ENCODE measurements around the gene PRDX5.

PRDX5 gene

GRCh38 chr11:64357446-64357845 lies 39.5 kb downstream of the PRDX5 start:
- TF ChIP-seq ESRRG (CRISPR knock-in tag; IDR thresholded peaks at IDR 0.05) (no peak), SNAI2 (CRISPR knock-in tag; IDR thresholded peaks at IDR 0.05) (no peak), ZNF70 (CRISPR knock-in tag; IDR thresholded peaks at IDR 0.05) (no peak), RARB (CRISPR knock-in tag; IDR thresholded peaks at IDR 0.05) (no peak), BACH2 (CRISPR knock-in tag; IDR thresholded peaks at IDR 0.05; ENCODE audit: borderline replicate concordance) (no peak), PPARA (CRISPR knock-in tag; IDR thresholded peaks at IDR 0.05; ENCODE audit: borderline replicate concordance) (no peak), ZFP30 (CRISPR knock-in tag; IDR thresholded peaks at IDR 0.05) (no peak)
- TF ChIP-seq, protein P1, sequence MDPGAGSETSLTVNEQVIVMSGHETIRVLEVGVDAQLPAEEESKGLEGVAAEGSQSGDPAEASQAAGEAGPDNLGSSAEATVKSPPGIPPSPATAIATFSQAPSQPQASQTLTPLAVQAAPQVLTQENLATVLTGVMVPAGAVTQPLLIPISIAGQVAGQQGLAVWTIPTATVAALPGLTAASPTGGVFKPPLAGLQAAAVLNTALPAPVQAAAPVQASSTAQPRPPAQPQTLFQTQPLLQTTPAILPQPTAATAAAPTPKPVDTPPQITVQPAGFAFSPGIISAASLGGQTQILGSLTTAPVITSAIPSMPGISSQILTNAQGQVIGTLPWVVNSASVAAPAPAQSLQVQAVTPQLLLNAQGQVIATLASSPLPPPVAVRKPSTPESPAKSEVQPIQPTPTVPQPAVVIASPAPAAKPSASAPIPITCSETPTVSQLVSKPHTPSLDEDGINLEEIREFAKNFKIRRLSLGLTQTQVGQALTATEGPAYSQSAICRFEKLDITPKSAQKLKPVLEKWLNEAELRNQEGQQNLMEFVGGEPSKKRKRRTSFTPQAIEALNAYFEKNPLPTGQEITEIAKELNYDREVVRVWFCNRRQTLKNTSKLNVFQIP (CRISPR knock-in tag; IDR thresholded peaks at IDR 0.05; ENCODE audit: borderline replicate concordance, low read depth) = no peak
- no peak for ATAC-seq

- TF ChIP-seq SNAI2 (CRISPR knock-in tag; IDR thresholded peaks at IDR 0.05) = no peak
- no peak for TF ChIP-seq TCF4 (CRISPR knock-in tag; IDR thresholded peaks at IDR 0.05; ENCODE audit: borderline replicate concordance)
- TF ChIP-seq ESRRG (CRISPR knock-in tag; IDR thresholded peaks at IDR 0.05) = no peak
- TF ChIP-seq ZFP30 (CRISPR knock-in tag; IDR thresholded peaks at IDR 0.05) = no peak
- TF ChIP-seq ZNF70 (CRISPR knock-in tag; IDR thresholded peaks at IDR 0.05) = no peak
- TF ChIP-seq BACH2 (CRISPR knock-in tag; IDR thresholded peaks at IDR 0.05; ENCODE audit: borderline replicate concordance) = no peak
- TF ChIP-seq RARB (CRISPR knock-in tag; IDR thresholded peaks at IDR 0.05) = no peak
- TF ChIP-seq ZNF8 (CRISPR knock-in tag; IDR thresholded peaks at IDR 0.05) = no peak
- TF ChIP-seq GLIS3 (CRISPR knock-in tag; IDR thresholded peaks at IDR 0.05) = no peak
- TF ChIP-seq ZNF565 (CRISPR knock-in tag; conservative IDR thresholded peaks at IDR 0.05; ENCODE audit: low read depth) = no peak
- TF ChIP-seq, protein P2, sequence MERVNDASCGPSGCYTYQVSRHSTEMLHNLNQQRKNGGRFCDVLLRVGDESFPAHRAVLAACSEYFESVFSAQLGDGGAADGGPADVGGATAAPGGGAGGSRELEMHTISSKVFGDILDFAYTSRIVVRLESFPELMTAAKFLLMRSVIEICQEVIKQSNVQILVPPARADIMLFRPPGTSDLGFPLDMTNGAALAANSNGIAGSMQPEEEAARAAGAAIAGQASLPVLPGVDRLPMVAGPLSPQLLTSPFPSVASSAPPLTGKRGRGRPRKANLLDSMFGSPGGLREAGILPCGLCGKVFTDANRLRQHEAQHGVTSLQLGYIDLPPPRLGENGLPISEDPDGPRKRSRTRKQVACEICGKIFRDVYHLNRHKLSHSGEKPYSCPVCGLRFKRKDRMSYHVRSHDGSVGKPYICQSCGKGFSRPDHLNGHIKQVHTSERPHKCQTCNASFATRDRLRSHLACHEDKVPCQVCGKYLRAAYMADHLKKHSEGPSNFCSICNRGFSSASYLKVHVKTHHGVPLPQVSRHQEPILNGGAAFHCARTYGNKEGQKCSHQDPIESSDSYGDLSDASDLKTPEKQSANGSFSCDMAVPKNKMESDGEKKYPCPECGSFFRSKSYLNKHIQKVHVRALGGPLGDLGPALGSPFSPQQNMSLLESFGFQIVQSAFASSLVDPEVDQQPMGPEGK (CRISPR knock-in tag; IDR thresholded peaks at IDR 0.05; ENCODE audit: borderline replicate concordance) = no peak
- TF ChIP-seq PPARA (CRISPR knock-in tag; IDR thresholded peaks at IDR 0.05; ENCODE audit: borderline replicate concordance) = no peak
- ATAC-seq = peak; percentile 21
These were observed 40.1 kb downstream of the PRDX5 start for GRCh38 chr11:64357904-64358535.

- TF ChIP-seq ZFP3 (CRISPR knock-in tag; IDR thresholded peaks at IDR 0.05) (no peak), ZC3H10 (CRISPR knock-in tag; IDR thresholded peaks at IDR 0.05) (no peak), OSR1 (CRISPR knock-in tag; IDR thresholded peaks at IDR 0.05) (no peak), RARB (CRISPR knock-in tag; IDR thresholded peaks at IDR 0.05) (no peak), ESRRG (CRISPR knock-in tag; IDR thresholded peaks at IDR 0.05) (no peak), CSRNP3 (CRISPR knock-in tag; IDR thresholded peaks at IDR 0.05) (no peak), GLIS3 (CRISPR knock-in tag; IDR thresholded peaks at IDR 0.05) (no peak), SNAI2 (CRISPR knock-in tag; IDR thresholded peaks at IDR 0.05) (no peak), BACH2 (CRISPR knock-in tag; IDR thresholded peaks at IDR 0.05; ENCODE audit: borderline replicate concordance) (no peak), ZNF565 (CRISPR knock-in tag; conservative IDR thresholded peaks at IDR 0.05; ENCODE audit: low read depth) (no peak), ZNF70 (CRISPR knock-in tag; IDR thresholded peaks at IDR 0.05) (no peak), ARNTL (CRISPR knock-in tag; IDR thresholded peaks at IDR 0.05; ENCODE audit: borderline replicate concordance, low read depth) (no peak), TCF4 (CRISPR knock-in tag; IDR thresholded peaks at IDR 0.05; ENCODE audit: borderline replicate concordance) (no peak), ZNF8 (CRISPR knock-in tag; IDR thresholded peaks at IDR 0.05) (no peak), CSDC2 (CRISPR knock-in tag; IDR thresholded peaks at IDR 0.05) (no peak), TOX (CRISPR knock-in tag; IDR thresholded peaks at IDR 0.05; ENCODE audit: borderline replicate concordance) (no peak)
- TF ChIP-seq, protein P1 (CRISPR knock-in tag; IDR thresholded peaks at IDR 0.05; ENCODE audit: borderline replicate concordance, low read depth) = no peak
- TF ChIP-seq, protein P3, sequence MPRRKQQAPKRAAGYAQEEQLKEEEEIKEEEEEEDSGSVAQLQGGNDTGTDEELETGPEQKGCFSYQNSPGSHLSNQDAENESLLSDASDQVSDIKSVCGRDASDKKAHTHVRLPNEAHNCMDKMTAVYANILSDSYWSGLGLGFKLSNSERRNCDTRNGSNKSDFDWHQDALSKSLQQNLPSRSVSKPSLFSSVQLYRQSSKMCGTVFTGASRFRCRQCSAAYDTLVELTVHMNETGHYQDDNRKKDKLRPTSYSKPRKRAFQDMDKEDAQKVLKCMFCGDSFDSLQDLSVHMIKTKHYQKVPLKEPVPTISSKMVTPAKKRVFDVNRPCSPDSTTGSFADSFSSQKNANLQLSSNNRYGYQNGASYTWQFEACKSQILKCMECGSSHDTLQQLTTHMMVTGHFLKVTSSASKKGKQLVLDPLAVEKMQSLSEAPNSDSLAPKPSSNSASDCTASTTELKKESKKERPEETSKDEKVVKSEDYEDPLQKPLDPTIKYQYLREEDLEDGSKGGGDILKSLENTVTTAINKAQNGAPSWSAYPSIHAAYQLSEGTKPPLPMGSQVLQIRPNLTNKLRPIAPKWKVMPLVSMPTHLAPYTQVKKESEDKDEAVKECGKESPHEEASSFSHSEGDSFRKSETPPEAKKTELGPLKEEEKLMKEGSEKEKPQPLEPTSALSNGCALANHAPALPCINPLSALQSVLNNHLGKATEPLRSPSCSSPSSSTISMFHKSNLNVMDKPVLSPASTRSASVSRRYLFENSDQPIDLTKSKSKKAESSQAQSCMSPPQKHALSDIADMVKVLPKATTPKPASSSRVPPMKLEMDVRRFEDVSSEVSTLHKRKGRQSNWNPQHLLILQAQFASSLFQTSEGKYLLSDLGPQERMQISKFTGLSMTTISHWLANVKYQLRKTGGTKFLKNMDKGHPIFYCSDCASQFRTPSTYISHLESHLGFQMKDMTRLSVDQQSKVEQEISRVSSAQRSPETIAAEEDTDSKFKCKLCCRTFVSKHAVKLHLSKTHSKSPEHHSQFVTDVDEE (CRISPR knock-in tag; IDR thresholded peaks at IDR 0.05) = no peak
- TF ChIP-seq, protein P4, sequence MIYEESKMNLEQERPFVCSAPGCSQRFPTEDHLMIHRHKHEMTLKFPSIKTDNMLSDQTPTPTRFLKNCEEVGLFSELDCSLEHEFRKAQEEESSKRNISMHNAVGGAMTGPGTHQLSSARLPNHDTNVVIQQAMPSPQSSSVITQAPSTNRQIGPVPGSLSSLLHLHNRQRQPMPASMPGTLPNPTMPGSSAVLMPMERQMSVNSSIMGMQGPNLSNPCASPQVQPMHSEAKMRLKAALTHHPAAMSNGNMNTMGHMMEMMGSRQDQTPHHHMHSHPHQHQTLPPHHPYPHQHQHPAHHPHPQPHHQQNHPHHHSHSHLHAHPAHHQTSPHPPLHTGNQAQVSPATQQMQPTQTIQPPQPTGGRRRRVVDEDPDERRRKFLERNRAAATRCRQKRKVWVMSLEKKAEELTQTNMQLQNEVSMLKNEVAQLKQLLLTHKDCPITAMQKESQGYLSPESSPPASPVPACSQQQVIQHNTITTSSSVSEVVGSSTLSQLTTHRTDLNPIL (CRISPR knock-in tag; IDR thresholded peaks at IDR 0.05; ENCODE audit: low read depth) = no peak
- ATAC-seq = peak; percentile 17
These were observed 40.6 kb downstream of the PRDX5 start for GRCh38 chr11:64358536-64358906.

Measured in SK-N-SH treated with all-trans-retinoic acid at 6 μM for 48 hours (cell line).